Activated T-cell treated with anti-CD3 and anti-CD28 coated beads for 48 hours (primary cell): ENCODE data around the gene DCUN1D5.

Experiments
- DNase-seq: peaks from one replicate; pipeline ENCODE4 v3.0.0-alpha.2; 2020; ENCODE audit warnings: low read depth

DCUN1D5 gene

DNA sequence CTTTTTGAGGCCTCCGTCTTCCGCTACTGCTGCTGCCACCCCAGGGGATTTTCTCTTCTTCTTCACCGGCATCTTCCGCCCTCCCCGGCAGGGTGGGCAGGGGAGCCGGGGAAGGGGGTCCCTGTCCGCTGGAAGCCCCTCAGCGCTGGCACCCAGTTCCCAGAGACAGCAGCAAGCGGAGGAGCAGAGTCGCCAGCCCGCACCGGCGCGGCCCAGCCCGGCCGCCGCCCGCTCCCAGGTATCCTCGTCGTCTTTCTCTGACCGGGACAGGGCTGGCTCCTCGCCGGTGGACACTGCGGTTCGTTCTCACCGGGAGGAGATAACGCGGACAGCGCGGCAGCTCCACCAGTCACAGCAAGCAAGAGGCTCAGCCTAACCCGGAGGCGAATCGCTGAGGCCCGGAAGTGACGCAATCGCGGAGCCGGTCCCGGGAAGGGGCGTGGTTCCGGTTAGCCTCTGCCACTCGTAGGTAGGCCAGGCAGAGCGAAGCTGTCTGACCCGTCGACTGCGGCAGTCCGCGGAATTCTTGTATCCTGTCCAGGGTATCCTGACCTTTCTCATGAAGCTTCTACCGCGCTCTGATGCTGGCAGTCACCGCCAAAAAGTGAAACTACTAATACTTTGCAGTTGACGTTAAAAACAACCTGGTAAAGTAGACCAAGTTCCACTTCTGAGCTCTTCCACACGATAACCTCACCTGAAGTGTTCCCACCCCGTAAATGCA, at the start of gene DCUN1D5:
Gene DCUN1D5, minus strand, starts transcription at position 360 of the 724 bp plus-strand sequence. Its CDS starts 288 bp downstream, at position 72.
- peak; percentile 93 for DNase-seq

DNA sequence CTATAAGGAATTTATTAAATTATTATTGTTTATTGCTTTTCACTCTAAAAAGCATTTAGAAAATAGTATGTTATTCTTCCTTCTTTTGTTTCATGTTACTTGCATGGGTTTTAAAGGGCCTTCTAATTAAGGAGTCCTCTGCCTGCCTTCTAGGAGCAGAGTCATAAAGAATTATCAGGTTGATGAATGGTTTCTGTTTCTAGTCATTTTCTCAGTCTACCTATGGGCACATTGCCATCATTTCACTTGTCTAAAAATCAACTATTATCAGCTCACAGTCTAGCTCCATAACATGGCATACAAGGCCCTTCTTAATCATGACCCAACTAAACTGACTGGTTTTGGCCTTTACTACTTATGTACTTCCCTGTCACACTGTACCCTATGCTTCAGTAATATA, 33.5 kb upstream of the DCUN1D5 start:
- no peak for DNase-seq

DNA sequence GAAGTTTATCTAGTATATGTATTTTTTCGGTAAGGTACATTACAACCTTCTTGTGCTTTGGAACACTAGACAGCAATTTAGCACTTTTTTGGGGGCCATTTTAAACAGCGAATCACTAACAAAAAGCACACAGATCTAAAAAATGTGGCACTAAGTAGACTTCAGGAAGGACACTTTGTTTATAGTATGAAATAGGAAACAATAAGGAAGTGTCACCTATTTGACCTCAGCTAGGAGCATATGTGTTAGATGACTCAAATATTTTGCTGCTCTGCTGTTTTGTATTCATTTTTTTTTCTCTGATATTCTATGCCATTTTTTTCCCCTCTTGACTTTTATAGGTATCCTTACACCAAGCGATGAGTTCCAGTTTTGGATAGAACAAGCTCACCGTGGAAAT, 22.9 kb upstream of the DCUN1D5 start:
- DNase-seq = no peak

DNA sequence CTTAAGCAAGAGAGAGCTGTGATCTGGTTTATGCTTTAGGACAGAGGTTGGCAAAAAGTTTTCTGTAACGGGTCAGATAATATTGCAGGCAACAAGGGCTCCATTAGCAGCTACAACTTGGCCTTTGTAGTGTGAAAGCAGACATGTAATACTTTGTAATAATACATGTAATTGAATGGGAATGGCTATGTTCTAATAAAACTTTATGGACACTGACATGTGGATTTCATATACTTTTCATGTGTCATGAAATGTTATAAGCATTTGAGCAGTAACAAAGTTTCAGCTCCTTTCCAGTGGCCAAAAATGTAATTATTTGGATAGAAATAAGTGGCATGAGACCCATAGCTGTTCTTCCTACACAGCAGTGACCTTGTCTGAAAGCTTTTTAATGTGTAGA, 20.4 kb upstream of the DCUN1D5 start:
- no peak for DNase-seq

DNA sequence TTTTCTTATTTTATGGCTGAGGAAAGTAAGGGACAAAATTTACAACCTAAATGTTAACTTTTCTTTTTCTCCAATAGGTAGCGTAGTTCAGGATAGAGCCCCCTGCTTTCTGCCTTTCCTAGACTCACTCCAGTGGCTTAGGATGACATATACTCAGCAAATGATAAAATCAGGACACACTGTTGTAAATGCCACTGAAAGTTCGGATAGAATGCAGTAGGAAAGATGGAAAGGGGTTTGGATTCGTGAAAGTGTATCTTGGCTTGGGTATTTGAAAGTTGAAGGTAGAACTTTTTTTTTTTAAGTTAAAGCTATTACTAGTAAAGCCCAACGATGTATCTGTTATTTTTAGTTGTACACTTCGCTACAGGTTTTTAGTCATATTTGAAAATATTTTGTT, 19.4 kb upstream of the DCUN1D5 start:
- no peak for DNase-seq

DNA sequence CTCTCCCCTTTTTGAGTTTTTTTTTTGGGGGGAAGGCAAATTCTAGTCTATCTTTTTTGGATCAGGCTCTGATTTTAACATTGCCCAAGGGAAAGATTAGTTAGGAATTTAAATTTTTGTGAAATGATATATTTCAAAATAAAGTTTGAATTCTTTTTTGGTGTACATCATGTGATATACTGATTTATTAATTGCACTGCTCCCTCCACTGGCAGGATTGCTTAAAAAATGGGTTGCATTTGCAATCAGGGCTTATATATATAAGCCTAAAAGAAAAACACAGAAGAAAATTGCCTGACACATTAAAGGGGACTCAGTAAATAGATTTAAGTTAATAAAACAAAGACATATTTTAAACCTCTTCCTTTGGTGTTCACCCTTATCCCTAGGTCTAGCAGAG, 18.4 kb upstream of the DCUN1D5 start:
- DNase-seq = no peak

DNA sequence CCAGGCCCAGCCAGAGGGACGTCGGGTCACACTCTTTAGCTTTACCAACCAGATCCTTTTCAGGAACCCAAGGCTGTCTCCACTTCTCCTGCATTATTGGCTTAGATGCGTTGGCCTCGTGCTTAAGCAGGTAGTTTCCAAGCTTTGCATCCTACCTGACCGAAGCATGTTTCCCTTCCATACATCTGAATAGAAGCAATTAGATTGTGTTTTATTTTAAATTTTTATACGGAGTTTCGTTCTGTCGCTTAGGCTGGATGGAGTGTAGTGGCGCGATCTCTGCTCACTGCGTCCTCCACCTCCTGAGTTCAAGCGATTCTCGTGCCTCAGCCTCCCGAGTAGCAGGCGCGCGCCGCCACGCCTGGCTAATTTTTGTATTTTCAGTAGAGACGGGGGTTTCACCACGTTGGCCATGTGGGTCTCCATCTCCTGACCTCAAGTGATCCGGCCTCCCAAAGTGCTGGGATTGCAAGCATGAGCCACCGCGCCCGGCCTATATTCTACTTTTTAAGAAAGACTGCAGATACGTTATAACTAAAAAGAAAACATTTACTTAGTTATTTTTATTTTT, 17.9 kb upstream of the DCUN1D5 start:
- no peak for DNase-seq

DNA sequence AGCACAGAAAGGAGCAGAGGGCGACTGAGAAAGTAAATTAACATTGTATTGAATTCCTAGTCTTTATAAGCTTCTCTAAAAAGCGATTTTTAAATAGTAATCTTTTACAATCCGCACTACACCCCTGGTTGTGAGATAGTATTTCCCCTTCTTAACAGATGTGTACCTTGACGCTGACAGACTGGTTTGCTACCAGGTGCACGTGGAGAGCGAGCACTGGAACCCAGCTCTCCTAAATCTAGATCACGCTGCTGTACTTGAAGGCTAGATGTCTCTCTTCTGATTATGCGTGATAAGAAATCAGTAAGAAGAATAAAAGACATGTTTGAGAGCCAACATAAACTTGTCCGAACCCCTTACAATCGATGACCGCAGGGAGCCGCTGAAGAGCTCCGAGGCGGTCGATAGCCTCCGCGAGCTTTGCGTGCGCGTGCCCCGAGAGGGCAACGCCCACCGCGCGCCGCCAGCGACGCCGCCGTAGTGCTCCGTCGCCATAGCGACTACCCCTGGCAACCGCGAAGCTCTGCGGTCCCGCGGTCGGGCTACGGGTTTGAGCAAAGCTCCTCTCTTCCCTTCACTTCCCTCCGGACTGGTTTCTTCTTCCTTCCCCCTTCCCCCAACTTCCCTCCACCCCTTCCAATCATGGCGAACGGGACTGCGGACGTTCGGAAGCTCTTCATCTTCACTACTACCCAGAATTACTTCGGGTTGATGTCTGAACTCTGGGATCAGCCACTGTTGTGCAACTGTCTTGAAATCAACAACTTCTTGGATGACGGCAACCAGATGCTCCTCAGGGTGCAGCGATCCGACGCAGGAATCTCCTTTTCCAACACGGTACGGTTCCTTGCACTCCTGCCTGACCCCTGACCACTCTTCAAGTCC, 17.2 kb upstream of the DCUN1D5 start, which contains the start of gene DYNC2H1:
Gene DYNC2H1, plus strand, starts transcription at position 494 of the 885 bp plus-strand sequence. Its CDS starts 149 bp downstream, at position 643.
- DNase-seq = peak; percentile 88

DNA sequence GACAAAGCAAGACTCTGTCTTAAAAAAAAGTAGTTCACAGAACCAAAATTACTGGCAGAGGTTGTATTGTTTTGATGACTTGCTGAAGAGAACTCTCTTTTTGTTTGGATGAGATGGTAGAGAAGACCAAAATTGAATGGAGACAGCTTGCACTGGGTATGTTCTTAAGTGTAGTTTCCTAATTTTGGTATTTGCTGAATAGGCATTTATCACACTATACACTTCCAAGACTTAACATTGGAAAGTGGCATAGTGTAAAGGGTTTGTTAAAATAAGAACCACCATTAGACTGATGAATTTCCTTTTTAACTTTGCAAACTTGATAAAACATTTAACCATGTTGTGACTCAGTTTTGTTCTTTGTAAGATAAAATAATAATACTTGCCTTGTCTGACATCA, 5.3 kb upstream of the DCUN1D5 start:
- DNase-seq = no peak

DNA sequence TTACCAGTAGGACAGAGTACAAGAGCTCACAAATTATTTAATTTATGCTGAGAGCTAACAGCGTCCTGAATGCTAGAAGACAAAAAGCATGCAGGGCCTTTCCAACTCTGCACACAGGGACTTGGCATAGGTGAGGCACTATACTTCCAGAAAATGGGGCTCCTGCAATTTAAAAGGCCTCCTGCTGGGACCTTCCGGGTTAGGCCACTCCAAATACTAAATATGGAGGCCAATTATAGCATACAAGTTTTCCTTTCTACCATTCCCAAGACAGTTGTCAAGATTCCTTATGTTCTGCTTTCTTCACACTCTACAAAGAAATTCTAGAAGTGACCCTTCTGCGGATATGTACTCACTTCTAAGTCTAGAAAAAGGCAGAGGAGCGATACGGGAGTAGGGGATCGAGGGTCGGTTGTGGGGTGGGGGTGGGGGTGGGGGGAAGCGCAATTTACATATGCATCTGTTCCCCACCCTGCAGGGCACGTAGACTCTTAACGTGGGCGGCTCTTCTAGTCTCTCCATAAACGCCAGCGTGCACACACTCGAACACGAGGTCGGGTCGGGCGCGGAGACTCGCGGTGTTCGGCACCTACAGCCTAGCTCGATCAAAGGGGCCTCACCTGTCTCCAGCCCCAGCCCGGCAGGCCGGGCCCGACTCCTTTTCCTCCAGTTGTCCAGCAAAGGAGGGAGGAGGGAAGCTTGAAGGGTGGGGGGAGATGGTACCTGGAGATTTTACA, 728 bp downstream of the DCUN1D5 start:
- DNase-seq = peak; percentile 38

DNA sequence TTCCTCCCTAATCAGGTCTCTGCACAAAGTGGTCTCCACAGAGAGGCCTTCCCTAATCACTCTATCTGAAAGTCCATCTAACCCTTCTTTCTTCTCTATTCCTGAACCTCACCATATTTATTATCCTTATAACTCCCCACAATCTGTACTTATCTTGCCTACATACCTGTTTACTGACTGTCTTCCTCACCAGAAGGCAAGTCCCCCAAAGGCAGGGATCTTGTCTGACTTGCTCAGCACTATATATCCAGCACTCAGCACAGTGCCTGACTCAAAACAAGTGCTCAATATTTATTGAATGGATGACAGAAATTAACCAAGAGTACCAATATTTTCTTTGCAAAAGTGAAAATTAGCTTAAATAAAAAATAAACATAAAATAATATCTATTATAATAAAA, 5.5 kb downstream of the DCUN1D5 start:
- no peak for DNase-seq

DNA sequence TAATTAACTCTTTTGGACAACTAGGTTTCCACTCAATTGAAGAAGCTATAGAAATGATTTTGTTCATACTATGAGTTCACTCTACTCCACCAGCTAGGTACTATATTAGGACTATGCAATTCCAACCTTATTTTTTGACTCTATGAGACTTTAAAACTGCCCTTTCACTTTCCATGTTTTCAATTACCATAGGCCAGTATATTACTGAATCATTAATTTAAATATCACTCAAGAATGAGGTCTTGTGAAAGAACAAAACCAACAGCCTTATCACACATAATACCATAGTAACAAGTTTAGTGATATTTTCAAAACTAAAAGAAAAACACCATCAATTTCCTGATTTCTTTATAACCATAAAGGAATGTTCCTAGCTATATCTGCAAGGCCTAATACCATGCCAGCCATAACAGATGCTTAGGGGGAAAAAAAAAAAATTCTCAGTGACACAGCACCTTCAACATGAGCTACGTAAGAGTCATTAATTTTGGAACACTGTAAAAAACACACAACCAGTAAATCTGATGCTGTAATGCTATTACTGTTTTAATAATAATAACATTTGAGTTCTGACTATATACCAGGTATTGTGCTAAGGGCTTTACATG, 6.1 kb downstream of the DCUN1D5 start:
- no peak for DNase-seq

DNA sequence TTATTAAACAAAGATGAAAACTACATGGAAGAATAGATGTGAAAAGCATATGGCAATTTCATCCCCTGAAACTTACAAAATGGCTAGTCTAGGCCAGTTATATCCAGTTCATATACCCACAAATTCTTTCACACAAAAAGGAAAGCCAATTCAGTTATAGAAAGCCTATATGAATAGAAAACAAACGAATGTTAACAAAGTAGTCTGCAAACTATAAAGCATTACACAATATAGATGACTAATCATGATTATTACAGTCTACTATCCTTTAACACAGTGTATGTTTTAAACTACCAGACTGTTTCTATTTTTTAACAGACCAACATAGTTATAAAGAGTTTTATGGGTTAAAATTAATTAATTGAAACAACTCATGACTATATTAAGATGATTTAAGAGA, 12.1 kb downstream of the DCUN1D5 start:
- DNase-seq = no peak

DNA sequence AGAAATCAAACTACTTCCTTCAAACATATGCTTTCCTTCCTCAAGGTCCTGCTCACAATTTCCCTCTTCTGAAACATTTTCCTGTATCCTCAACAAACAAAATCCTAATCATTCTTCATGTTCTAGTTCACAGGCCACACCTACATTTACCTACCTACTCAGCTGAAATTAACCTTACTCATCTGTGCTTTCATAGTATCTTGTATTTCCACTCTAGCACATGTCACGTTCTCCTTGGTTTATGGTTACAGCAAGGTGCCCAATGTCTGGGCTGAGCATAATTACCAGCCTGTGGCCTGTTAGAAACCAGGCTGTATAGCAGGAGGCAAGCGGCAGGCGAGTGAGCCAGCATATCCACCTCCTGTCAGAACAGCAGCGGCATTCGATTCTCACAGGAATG, 13.2 kb downstream of the DCUN1D5 start:
- DNase-seq = no peak

DNA sequence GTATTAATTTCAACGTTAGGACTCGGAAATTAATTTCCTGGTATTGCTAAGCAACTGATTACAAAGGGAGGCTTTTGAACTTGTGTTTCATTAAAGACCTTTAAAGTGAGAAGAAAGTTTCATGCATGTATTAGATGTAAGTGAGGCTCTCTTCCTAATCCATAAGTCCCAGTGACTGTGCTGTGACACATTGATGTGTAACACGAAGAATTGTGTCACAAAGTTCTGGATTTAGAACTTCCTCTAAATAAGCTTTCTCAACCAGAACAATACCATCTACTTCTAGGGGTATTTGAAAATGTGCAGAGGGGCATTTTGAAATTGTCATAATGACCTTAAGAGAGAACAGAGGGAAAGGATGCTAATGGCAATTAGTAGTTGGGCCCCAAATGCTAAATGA, 14.4 kb downstream of the DCUN1D5 start:
- no peak for DNase-seq

DNA sequence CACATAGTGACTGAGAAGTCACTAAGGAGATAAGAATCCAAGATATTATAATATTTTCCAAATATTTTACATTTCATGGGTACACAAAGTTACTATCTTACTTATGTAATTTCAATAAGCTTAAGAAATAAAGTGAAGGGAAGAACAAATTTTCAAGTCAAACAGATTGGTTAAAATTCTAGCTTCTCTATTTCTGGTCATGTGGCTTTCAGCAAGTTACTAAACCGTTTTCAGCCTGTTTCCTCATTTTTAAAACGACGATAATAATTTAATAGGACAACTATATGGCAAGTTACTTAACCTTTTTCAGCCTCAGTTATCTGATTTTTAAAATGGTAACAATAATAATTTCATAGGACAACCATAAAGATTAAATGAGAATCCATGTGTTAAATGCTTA, 15.6 kb downstream of the DCUN1D5 start:
- no peak for DNase-seq

DNA sequence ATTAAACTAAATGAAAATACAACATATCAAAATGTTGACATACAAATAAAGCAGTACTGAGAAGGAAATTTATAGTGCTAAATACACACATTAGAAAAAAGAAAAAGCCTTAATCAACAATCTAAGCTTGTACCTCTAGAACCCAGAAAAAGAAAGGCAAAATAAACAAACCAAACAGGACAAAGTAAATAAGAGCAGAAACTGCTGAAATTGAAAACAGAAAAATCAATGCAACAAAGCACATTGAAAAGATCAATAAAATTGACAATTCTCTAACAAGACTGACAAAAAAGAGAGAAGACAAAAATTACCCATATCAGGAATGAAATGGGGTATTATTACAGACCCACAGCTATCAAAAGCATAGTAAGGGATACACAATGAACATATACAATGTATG, 21.0 kb downstream of the DCUN1D5 start:
- DNase-seq = no peak

DNA sequence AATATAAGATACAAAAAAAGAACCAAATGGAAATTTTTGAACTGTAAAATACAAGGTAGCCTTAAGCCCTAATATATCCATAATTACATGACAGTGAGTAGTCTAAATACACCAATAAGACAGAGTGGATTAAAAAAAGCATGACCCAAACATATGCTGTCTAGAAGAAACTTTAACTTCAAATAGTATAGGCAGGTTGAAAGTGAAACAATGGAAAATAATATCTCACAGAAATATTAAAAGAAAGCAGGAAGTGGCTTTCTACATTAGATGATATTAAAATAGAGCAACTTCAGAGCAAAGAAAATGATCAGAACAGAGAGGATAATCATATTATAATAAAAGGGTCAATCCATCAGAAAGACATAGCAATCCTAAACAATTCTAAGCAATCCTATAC, 21.8 kb downstream of the DCUN1D5 start:
- no peak for DNase-seq

DNA sequence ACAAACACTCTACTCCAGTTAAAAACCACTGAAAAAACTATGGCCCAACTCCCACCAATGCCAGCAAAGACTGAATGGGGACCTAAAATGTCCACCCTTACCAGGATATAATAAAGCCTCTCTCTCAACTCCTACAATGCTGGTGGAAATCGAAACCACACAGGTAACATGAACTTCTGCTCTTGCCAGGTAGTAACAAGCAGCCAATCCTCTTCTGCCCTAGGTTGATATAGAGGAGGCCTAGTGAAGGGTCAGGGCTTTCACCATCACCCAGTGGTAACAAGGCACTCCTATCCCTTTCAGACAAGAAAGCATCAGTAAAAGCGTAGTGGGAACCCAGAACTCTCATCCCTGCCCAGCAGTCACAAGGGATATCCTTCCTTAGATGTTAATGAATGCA, 22.6 kb downstream of the DCUN1D5 start:
- DNase-seq = no peak

DNA sequence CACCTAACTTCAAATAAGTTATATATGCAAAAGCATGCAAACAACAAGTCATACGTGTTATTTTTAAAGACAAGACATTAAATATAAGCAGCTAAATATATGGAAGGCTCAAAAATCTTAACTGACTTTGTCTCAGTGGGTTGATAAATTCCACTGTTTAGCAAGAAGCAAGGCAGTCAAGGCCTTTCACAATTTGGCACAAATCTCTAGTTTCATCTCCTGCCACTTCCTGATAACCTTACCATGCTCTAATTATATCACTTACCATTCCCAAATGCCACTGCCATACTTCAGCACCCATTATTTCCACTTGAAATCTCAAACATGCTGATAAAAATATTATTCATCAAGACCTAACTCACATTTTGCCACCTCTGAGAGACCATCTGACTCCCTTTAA, 24.8 kb downstream of the DCUN1D5 start:
- DNase-seq = no peak

DNA sequence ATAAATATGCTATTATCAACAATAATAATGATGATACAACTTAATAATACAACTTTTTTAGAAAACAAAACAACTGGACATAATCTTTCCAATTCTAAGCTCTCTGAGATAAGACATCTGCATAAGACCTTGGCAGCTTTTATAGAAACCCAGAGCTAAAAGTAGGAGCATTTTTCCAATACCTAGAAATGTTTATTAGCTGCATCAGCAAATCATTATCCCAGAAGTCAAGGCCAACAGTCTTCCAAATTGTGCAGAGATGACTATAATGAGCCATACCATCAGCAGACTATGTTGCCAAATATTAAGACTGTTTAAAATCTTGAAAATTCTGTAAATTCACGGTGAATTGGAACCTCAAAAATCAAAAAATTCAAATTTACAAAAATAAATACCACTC, 30.3 kb downstream of the DCUN1D5 start:
- DNase-seq = no peak
